Liver (tissue), 3 donors: ENCODE measurements around the gene HARBI1.

Source experiments
- GABPA ChIP-seq, 2 donors: IDR thresholded peaks in 1 of 2; conservative IDR thresholded peaks in 1 of 2; 2 replicates each; pipeline ENCODE4 v1.6.1; 2016; ENCODE audit warnings: antibody characterized with exemption in 2 of 2, mild to moderate bottlenecking in 1 of 2, moderate library complexity in 1 of 2
- TF ChIP-seq, protein P1 (sequence below): fragments of 150-350 bp; IDR thresholded peaks from 2 replicates; pipeline ENCODE4 v1.5.1; 2017; ENCODE audit warnings: improper control_type of control experiment, low read depth, low read length; ENCODE audit not compliant: missing input control
- donor health status: healthy.
- donor health status: healthy.

DNA sequence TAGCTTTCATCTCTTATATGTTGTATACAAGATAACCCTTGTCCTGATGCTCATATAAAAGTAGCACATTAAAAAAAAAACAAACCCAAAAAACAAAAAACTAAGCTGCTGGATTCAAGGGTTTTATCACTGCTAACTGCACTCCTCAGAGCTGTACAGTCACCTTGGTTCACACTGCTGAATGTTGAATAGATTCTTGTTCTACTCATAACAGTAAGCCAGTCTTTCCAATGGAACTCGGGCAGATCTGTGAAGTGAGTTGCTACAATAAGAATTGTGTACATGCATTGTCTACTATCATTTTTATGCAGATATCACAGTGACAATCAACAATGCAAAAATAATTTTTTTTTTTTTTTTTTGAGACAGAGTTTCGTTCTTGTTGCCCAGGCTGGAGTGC lies 4.7 kb downstream of the HARBI1 start:
- TF ChIP-seq, protein P1, sequence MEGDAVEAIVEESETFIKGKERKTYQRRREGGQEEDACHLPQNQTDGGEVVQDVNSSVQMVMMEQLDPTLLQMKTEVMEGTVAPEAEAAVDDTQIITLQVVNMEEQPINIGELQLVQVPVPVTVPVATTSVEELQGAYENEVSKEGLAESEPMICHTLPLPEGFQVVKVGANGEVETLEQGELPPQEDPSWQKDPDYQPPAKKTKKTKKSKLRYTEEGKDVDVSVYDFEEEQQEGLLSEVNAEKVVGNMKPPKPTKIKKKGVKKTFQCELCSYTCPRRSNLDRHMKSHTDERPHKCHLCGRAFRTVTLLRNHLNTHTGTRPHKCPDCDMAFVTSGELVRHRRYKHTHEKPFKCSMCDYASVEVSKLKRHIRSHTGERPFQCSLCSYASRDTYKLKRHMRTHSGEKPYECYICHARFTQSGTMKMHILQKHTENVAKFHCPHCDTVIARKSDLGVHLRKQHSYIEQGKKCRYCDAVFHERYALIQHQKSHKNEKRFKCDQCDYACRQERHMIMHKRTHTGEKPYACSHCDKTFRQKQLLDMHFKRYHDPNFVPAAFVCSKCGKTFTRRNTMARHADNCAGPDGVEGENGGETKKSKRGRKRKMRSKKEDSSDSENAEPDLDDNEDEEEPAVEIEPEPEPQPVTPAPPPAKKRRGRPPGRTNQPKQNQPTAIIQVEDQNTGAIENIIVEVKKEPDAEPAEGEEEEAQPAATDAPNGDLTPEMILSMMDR = no peak
- no peak for TF ChIP-seq GABPA (IDR thresholded peaks at IDR 0.05 in 1 of 2, conservative IDR thresholded peaks at IDR 0.05 in 1 of 2)
